BJ (cell line): ENCODE results near the gene PLA2R1. TPM values are rescaled to one million over a fixed set of nuclear protein-coding genes. Genes with fewer than 3 reads are reported as not detected.

Experiments used
- CTCF ChIA-PET: fragments of 350-600 bp; formaldehyde crosslinking; extraction: SDS; loops from one replicate; lab custom pipeline; 2021; ENCODE audit warnings: antibody characterized with exemption, inconsistent platforms; lab: Yijun Ruan, JAX
- POLR2A ChIA-PET: fragments of 300-600 bp; sonication (Branson Sonifier 250); formaldehyde crosslinking; extraction: SDS; loops from one replicate; lab custom pipeline; 2021; ENCODE audit warnings: antibody characterized with exemption; lab: Charles Lee
- DNase-seq: peaks from one replicate; pipeline ENCODE4 v3.0.0-alpha.2; 2011; ENCODE audit warnings: low read depth
- H3K27me3 ChIP-seq: 2 replicates; pipeline ENCODE4 v1.6.0; 2011; ENCODE audit warnings: low read length; ENCODE audit not compliant: control insufficient read depth, insufficient read depth
- H3K36me3 ChIP-seq: 2 replicates; pipeline ENCODE4 v1.5.1; 2011; ENCODE audit warnings: low read length; ENCODE audit not compliant: control insufficient read depth, insufficient read depth
- H3K4me3 ChIP-seq: 2 replicates; pipeline ENCODE4 v1.5.1; 2011; ENCODE audit warnings: low read depth, mild to moderate bottlenecking, control low read depth, low read length
- CTCF ChIP-seq: IDR thresholded peaks from 2 replicates; pipeline ENCODE4 v1.5.1; 2011; ENCODE audit warnings: low read depth, mild to moderate bottlenecking, control low read depth, inconsistent platforms, low read length, moderate library complexity; ENCODE audit not compliant: insufficient read depth
- polyA plus RNA-seq: library from polyadenylated mRNA; depleted of rRNA; stranded (reverse); fragments of >200 nt; gene quantifications from 2 replicates; pipeline ENCODE4 v1.2.3, GENCODE V29; 2011

The PLA2R1 gene
- polyA plus RNA-seq, 1 experiment: 9.5 TPM

DNA sequence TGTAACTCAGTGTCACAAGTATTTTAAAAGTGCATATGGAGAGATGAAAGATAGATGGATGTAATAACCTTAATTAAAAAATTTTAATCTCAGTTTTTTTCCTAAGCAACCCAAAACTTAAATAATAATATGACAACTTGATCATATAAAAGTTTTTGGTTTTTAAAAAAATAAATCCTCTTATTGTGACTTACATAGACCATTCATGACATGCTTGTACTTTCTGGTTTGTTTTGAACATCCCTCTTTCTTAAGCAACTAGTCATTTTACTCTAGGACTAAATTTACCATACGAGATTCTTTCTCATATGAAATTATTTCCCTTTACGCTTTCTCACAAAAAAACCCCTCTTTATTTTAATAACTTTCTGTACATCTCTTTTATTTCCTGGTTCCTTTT lies 6.5 kb upstream of the PLA2R1 start:
- no peak overlapping the region for H3K4me3 ChIP-seq
- TF ChIP-seq CTCF: no peak
- H3K36me3 ChIP-seq: no peaks in the 10 kb centered on the region
- no peak for DNase-seq
- peaks cover 3% of the 10 kb centered on the region; the same call in 1 of the 2 replicates for H3K27me3 ChIP-seq
- CTCF ChIA-PET: no interaction called here
- POLR2A ChIA-PET: no interaction called here

DNA sequence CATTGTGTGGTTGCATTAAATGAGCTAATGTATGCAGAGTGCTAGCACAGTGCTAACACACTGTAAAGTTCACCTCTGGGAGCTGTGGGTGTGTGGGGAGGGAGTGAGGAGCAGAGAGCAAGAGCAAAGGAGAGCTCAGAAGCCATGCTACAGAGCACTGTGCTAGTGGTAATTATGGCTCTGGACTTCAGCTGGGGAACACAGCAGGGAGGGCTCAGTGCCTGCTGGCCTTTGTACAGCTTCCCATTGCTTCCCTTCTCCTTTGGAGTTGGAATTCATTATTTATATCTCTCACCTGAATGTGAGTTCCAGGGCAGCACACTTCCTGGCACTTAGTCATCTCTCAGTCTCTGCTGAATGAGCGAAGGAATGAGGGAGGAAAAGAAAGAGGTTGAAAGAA lies 2.5 kb upstream of the PLA2R1 start:
- POLR2A ChIA-PET: no interaction called here
- CTCF ChIA-PET: interaction anchor here (0.7 kb wide), 1 partner anchor 12 kb away, joined by 3 read pairs; no protein-coding TSS in a partner anchor
- no peak for DNase-seq

GRCh38 chr2:160063879-160064612 lies 1.6 kb upstream of the PLA2R1 start:
- H3K4me3 ChIP-seq: no peak overlapping the region
- H3K27me3 ChIP-seq: no peaks in the 10 kb centered on the region
- DNase-seq: no peak
- TF ChIP-seq CTCF: no peak
- POLR2A ChIA-PET: no interaction called here
- H3K36me3 ChIP-seq: no peaks in the 10 kb centered on the region
- CTCF ChIA-PET: interaction anchor here (0.7 kb wide), 1 partner anchor 12 kb away, joined by 3 read pairs; no protein-coding TSS in a partner anchor

More for the DNA sequence above, 2.5 kb upstream of the PLA2R1 start:
- Histone ChIP-seq H3K4me3 (no peak overlapping the region), H3K36me3 (no peaks in the 10 kb centered on the region), H3K27me3 (no peaks in the 10 kb centered on the region)
- TF ChIP-seq CTCF: no peak

DNA sequence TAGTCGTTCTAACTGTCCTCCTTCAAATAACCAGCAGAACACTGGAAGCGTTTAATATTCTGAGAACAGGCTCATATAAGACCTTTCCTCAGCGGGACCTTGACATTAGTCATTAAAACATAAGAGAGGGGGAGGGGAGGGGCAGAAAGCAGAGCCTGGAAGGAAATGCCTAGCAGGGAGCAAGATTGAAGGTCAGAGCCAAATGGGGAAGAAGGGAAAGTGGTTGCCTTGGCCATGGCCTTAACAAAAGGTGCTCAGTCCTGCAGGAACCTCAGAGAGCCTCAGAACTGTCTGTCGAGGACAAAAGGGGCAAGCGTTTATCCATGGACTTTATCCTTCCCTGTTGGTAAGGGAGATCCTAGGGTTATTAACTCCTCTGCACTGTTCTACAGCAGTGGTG lies 856 bp upstream of the PLA2R1 start:
- DNase-seq: no peak
- Histone ChIP-seq H3K36me3 (no peaks in the 10 kb centered on the region), H3K27me3 (no peaks in the 10 kb centered on the region), H3K4me3 (no peak overlapping the region; the same call in 1 of the 2 replicates)
- ChIA-PET CTCF (interaction anchor here (1.8 kb wide), 1 partner anchor 13 kb away, joined by 4 read pairs; no protein-coding TSS in a partner anchor), POLR2A (no interaction called here)
- no peak for TF ChIP-seq CTCF

DNA sequence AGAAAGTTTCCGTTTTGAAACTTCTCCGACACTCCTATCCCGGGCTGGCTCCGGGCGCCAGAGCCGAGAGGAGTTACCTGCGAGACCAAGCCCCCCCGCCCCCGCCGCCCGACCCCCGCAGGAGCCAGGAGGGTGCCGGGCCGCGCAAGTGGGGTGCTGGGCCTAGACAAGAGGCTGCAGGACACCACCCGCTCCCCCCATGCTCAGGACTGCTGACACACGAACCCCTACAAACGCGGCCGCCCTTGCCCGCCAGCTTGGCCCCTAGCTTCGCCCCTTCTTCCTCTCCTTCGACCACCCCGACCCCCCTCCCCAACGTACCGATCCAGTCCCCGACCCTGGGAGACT lies 497 bp downstream of the PLA2R1 start:
- peak overlapping the region; percentile 81 for H3K4me3 ChIP-seq
- DNase-seq: no peak
- no peaks in the 10 kb centered on the region for H3K36me3 ChIP-seq
- CTCF ChIA-PET: interaction anchor here (1.8 kb wide), 1 partner anchor 14 kb away, joined by 4 read pairs; no protein-coding TSS in a partner anchor
- no peak for TF ChIP-seq CTCF
- POLR2A ChIA-PET: no interaction called here
- H3K27me3 ChIP-seq: no peaks in the 10 kb centered on the region
